SU-DHL-6 (cell line): Measurements from ENCODE around the gene MFSD8.
"Not testable (repeated sequence)": the region's sequence is repeated elsewhere in the genome, so short reads cannot be mapped to it uniquely, and the experiment has no call there.

Experiments used
- H2AFZ ChIP-seq: fragments of 200-600 bp; sonication (generic); 2 replicates; pipeline ENCODE4 v1.6.1; 2014; ENCODE audit warnings: low read depth, mild to moderate bottlenecking, moderate library complexity, mixed read lengths, antibody characterized with exemption, low read length; ENCODE audit not compliant: severe bottlenecking
- H3F3A ChIP-seq: fragments of 200-600 bp; shearing (Covaris generic); 2 replicates; pipeline ENCODE4 v1.6.0; 2016; ENCODE audit warnings: antibody characterized with exemption, mild to moderate bottlenecking; ENCODE audit not compliant: insufficient read depth
- H3K27ac ChIP-seq: fragments of 200-600 bp; sonication (generic); 2 replicates; pipeline ENCODE4 v1.5.1; 2016; ENCODE audit warnings: low read depth, mild to moderate bottlenecking, low read length, moderate library complexity, mixed read lengths
- H3K27me3 ChIP-seq: fragments of 200-600 bp; sonication (generic), shearing (Covaris generic); 2 replicates; pipeline ENCODE4 v1.6.0; 2014; ENCODE audit warnings: mild to moderate bottlenecking, low read length
- H3K36me3 ChIP-seq: fragments of 200-600 bp; sonication (generic); 2 replicates; pipeline ENCODE4 v1.6.1; 2014; ENCODE audit warnings: mild to moderate bottlenecking, low read length, mixed read lengths
- H3K4me2 ChIP-seq: fragments of 300-600, 200-600 bp; shearing (Covaris generic), sonication (generic); 2 replicates; pipeline ENCODE4 v1.6.0; 2014; ENCODE audit warnings: low read length, low read depth, mild to moderate bottlenecking; ENCODE audit not compliant: poor library complexity, severe bottlenecking
- H3K4me3 ChIP-seq: fragments of 200-600 bp; sonication (generic); 2 replicates; pipeline ENCODE4 v1.5.1; 2014; ENCODE audit warnings: antibody characterized with exemption, low read length, mild to moderate bottlenecking, mixed read lengths; ENCODE audit not compliant: insufficient read depth, poor library complexity, severe bottlenecking
- H3K79me2 ChIP-seq: fragments of 200-600 bp; sonication (generic); 2 replicates; pipeline ENCODE4 v1.6.1; 2014; ENCODE audit warnings: mild to moderate bottlenecking, low read length, moderate library complexity; ENCODE audit not compliant: insufficient read depth
- H3K9ac ChIP-seq: fragments of 200-600 bp; sonication (generic); 2 replicates; pipeline ENCODE4 v1.7.0; 2014; ENCODE audit warnings: mild to moderate bottlenecking, low read length
- H3K9me2 ChIP-seq: fragments of 200-600 bp; sonication (generic); replicated peaks from 2 replicates; pipeline ENCODE4 v1.6.1; 2014; ENCODE audit warnings: low read length; ENCODE audit not compliant: insufficient read depth
- H3K9me3 ChIP-seq: fragments of 200-600 bp; sonication (generic); 2 replicates; pipeline ENCODE4 v1.6.1; 2014; ENCODE audit warnings: low read length, mixed read lengths; ENCODE audit not compliant: insufficient read depth
- H4K20me1 ChIP-seq: fragments of 200-600 bp; sonication (generic); 2 replicates; pipeline ENCODE4 v1.6.1; 2014; ENCODE audit warnings: low read depth, mild to moderate bottlenecking, antibody characterized with exemption, low read length, moderate library complexity, mixed read lengths
- EZH2phosphoT487 ChIP-seq: fragments of 200-600 bp; sonication (generic), shearing (Covaris generic); conservative IDR thresholded peaks from 2 replicates; pipeline ENCODE4 v1.6.1; 2018; ENCODE audit warnings: mild to moderate bottlenecking, antibody characterized with exemption, low read length, moderate library complexity, mixed read lengths
- TF ChIP-seq, protein P1 (sequence below): fragments of 200-600 bp; sonication (generic); IDR thresholded peaks from one replicate; pipeline ENCODE4 v1.5.1; 2017; ENCODE audit warnings: antibody characterized with exemption, mild to moderate bottlenecking, low read length, moderate library complexity; ENCODE audit not compliant: insufficient read depth, poor library complexity, severe bottlenecking

The MFSD8 gene

DNA sequence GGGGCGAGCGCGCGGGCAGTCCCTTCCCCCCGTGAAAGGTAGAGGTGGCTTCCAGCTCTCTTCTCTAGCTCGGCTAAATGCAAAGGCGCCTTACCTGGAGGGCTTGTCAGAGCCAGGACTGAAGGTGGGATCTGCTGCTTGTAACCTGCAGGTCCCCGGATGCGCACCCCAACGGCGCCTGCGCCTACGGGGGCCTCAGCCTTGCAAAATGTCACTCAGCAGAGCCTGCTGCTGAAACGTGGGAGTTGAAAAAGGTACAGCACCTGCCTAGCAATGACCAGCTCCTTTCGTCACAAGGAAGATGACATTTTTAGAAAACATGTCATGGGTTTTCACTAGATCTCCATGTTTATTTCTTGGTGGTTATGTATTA lies 816 bp upstream of the MFSD8 start:
- Histone ChIP-seq H3K9me3 (no peaks in the 10 kb centered on the region), H3K9me2 (no peaks in the 10 kb centered on the region), H3K27me3 (no peaks in the 10 kb centered on the region), H3K36me3 (no peaks in the 10 kb centered on the region), H3K9ac (peak overlapping the region; percentile 89), H4K20me1 (no peaks in the 10 kb centered on the region), H3F3A (no peaks in the 10 kb centered on the region), H3K4me2 (peak overlapping the region; percentile 93), H2AFZ (peak overlapping the region; percentile 83), H3K79me2 (peaks cover 61% of the 10 kb centered on the region), H3K27ac (peak overlapping the region; percentile 69), H3K4me3 (peak overlapping the region; percentile 77)
- TF ChIP-seq EZH2phosphoT487: no peak
- TF ChIP-seq, protein P1, sequence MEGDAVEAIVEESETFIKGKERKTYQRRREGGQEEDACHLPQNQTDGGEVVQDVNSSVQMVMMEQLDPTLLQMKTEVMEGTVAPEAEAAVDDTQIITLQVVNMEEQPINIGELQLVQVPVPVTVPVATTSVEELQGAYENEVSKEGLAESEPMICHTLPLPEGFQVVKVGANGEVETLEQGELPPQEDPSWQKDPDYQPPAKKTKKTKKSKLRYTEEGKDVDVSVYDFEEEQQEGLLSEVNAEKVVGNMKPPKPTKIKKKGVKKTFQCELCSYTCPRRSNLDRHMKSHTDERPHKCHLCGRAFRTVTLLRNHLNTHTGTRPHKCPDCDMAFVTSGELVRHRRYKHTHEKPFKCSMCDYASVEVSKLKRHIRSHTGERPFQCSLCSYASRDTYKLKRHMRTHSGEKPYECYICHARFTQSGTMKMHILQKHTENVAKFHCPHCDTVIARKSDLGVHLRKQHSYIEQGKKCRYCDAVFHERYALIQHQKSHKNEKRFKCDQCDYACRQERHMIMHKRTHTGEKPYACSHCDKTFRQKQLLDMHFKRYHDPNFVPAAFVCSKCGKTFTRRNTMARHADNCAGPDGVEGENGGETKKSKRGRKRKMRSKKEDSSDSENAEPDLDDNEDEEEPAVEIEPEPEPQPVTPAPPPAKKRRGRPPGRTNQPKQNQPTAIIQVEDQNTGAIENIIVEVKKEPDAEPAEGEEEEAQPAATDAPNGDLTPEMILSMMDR: no peak

DNA sequence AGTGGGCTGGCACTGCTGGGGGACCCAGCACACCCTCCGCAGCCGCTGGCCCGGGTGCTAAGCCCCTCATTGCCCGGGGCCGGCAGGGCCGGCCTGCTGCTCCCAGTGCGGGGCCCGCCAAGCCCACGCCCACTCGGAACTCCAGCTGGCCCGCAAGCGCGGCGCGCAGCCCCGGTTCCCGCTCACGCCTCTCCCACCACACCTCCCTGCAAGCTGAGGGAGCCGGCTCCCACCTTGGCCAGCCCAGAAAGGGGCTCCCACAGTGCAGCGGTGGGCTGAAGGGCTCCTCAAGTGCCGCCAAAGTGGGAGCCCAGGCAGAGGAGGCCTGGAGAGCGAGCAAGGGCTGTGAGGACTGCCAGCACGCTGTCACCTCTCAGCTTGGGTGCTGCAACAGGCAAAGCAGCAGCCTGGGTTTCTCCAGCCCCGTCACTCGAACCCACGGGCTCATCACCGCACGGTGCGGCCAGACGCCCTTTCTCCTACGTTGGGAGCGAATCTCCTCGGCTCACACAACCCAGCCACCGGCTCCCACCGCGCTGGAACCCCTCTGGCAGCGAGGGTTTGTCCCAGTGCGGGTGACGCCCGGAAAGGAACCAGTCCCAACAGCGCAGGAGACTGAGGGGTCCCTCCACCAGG lies 429 bp downstream of the MFSD8 start:
- H3K9me2 ChIP-seq, H3K36me3 ChIP-seq, H3K9me3 ChIP-seq, H4K20me1 ChIP-seq, H3K27me3 ChIP-seq, H3F3A ChIP-seq: not testable (repeated sequence)
- Histone ChIP-seq H3K9ac (peak overlapping the region; percentile 89), H3K4me3 (peak overlapping the region; percentile 88), H2AFZ (peak overlapping the region; percentile 88), H3K79me2 (peaks cover 55% of the 10 kb centered on the region), H3K4me2 (peak overlapping the region; percentile 44), H3K27ac (peak overlapping the region; percentile 50)

DNA sequence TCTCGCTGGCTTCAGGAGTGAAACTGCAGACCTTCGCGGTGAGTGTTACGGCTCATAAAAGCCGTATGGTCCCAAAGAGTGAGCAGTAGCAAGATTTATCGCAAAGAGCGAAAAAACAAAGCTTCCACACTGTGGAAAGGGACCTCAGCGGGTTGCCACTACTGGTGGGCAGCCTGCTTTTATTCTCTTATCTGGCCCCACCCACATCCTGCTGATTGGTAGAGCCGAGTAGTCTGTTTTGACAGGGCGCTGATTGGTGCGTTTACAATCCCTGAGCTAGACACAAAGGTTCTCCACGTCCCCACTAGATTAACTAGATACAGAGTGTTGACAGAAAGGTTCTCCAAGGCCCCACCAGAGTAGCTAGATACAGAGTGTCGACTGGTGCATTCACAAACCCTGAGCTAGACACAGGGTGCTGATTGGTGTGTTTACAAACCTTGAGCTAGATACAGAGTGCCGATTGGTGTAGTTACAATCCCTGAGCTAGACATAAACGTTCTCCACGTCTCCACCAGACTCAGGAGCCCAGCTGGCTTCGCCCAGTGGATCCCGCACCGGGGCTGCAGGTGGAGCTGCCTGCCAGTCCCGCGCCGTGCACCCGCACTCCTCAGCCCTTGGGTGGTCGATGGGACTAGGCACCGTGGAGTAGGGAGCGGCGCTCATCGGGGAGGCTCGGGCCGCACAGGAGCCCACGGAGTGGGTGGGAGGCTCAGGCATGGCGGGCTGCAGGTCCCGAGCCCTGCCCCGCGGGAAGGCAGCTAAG lies 1.2 kb downstream of the MFSD8 start:
- Histone ChIP-seq H3K79me2 (peaks cover 48% of the 10 kb centered on the region), H3K9ac (peak overlapping the region; percentile 89; the same call in 1 of the 2 replicates)
- H3K36me3 ChIP-seq, H3K4me2 ChIP-seq, H3F3A ChIP-seq, H3K9me3 ChIP-seq, H4K20me1 ChIP-seq, H3K4me3 ChIP-seq, H2AFZ ChIP-seq, H3K27me3 ChIP-seq, H3K9me2 ChIP-seq, H3K27ac ChIP-seq: not testable (repeated sequence)

DNA sequence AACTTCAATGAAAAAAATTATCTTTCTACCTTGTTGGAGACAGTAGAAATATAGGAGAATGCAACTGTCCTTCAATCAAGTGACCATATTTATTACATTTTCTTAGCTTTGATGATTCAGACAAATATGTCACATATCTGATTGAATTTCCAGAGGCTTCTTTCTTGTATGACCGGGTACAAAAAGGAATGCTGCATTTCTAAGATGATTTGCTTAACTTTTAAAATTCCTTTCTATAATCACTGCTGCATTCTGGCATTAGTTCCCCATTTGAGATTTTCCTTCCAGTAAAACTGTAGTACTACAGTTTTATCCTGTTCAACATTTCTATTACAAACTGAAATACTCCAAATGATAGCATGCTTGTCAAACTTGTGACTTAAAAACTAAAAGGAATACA lies 5.2 kb downstream of the MFSD8 start:
- Histone ChIP-seq H2AFZ (no peak overlapping the region), H4K20me1 (no peaks in the 10 kb centered on the region), H3K27ac (no peak overlapping the region), H3K9ac (no peak overlapping the region), H3K36me3 (no peaks in the 10 kb centered on the region), H3K9me2 (no peaks in the 10 kb centered on the region), H3K4me3 (no peak overlapping the region), H3F3A (no peaks in the 10 kb centered on the region), H3K27me3 (no peaks in the 10 kb centered on the region), H3K9me3 (no peaks in the 10 kb centered on the region), H3K79me2 (peaks cover 15% of the 10 kb centered on the region; the same call in 1 of the 2 replicates), H3K4me2 (no peak overlapping the region)
- TF ChIP-seq EZH2phosphoT487: no peak
- TF ChIP-seq, protein P1: no peak
